Myocyte (in vitro differentiated cells): ENCODE measurements around the gene WFDC1. TPM values are rescaled to one million over a fixed set of nuclear protein-coding genes. Genes with fewer than 3 reads are reported as not detected.

Experiments used
- DNase-seq: peaks from one replicate; pipeline ENCODE4 v3.0.0-alpha.2; 2012; ENCODE audit warnings: low read depth
- total RNA-seq: library from RNA; depleted of rRNA; stranded (reverse); fragments of >200 nt; gene quantifications from 2 replicates; pipeline ENCODE4 v1.2.3, GENCODE V29; 2014

Gene WFDC1
- total RNA-seq, 1 donor from 2014 or later, result 0.43 TPM

DNA sequence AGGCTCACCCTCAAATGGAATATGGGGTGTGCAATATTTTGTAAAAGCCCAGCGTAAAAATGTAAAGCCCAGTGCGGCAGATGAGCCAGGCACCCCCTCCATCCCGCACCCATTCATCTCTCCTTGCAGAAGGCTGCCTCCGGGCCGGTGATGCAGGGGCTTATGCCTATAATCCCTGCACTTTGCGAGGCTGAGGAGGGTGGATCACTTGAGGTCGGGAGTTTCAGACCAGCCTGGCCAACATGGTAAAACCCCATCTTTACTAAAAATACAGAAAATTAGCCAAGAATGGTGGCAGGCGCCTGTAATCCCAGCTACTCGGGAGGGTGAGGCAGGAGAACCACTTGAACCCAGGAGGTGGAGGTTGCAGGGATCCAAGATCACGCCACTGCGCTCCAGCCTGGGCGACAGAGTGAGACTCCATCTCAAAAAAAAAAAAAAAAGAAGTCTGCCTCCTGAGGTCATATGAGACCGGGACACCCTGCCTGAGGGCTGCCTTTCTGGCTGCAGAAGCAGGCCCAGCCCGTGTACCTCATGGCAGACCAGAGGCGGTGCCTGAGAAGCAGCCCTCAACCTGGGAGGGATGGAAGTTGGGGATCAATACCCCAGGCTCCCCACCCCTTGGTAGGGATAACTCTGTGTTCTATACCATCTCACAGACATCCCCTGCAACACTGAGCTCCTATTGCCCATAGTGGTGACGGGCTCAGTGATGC is 56.2 kb downstream of the WFDC1 start:
- DNase-seq, result no peak

DNA sequence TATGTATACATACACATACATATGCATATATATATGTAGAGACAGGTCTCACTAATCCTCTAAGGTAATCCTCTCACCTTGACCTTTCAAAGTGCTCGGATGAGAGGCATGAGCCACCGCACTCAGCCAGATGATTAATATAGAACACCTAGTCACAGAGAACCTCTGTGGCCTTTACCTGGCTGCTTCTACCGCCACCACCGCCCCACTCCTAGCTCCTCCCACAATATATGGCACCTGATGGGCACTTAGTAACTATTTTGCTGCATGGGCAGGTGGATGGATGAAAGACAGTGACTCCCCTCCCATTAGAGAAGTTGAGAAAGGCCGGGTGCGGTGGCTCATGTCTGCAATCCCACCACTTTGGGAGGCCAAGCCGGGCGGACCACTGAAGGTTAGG is 57.0 kb downstream of the WFDC1 start:
- no peak for DNase-seq

DNA sequence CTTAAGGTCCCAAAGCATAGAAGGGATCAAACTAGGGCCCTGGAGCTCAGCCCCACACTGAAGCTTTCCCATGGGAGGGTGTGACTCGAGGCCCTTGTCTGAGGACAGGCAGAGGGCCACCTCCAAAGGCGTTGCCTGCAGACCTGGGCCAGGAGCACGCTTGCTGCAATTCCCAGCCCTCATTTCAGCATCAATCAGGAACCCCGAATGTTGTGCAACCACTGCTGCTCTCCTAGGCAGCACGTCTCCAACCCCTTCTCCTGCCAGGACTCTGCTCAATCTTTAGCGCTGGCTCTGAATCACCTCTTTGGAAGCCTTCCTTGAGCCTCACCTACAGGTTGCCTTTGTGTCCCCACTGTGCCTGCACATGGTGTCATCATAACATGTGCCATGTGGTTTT is 59.6 kb downstream of the WFDC1 start:
- DNase-seq, result no peak

DNA sequence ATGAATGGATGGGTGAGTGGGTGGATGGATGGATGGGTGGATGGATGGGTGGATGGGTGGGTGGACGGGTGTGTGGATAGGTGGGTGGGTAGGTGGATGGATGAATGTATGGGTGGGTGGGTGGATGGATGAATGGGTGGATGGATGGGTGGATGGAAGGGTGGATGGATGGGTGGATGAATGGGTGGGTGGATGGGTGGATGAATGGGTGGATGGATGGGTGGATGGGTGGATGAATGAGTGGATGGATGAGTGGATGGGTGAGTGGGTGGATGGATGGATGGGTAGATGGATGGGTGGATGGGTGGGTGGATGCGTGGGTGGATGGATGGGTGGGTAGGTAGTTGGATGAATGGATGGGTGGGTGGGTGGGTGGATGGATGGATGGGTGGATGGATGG is 60.5 kb downstream of the WFDC1 start:
- no peak for DNase-seq

DNA sequence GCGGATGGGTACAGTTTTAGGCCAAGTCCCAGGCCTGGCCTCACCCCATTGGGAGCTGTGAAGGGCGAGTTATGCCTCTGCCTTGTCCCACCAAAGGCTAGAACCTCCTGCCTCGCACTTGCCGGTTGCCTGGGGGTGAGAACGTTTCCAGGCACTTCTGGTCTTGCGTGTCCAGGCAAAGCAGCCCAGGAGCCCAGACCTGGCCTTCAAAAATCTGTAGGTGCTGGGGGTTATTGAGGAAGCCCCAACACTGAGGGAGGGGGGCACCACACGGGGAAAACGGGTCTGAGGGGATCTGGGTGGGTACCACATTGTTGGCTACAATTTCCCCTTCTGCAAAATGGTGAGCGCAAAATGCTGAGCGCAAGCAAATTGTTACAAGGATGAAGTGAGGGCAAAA is 61.5 kb downstream of the WFDC1 start:
- no peak for DNase-seq

DNA sequence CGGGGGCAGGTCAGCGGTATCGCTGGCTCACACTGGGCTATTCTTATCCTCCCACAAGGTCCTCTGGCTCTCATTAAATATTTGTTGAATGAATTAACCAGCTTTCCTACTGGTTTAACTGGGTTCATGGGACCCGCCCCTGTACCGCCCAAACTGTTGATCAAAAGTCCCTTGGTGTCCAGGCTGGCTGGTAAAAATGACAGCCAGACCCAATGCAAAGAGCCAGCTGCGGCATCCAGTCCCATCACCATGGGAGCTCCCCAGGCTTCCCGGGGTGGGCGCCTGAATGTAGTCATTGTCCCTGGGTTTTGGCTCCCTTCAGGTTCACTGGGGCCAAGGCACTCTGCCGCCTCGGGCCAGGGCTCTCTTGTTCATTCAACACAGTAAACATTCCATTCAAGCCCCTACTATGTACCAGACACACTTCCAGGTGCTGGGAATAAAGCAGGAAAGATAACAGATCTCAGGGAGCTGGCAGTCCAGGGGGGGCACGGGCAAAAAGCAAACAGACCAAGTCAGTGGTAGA is 62.0 kb downstream of the WFDC1 start:
- peak; percentile 36 for DNase-seq

DNA sequence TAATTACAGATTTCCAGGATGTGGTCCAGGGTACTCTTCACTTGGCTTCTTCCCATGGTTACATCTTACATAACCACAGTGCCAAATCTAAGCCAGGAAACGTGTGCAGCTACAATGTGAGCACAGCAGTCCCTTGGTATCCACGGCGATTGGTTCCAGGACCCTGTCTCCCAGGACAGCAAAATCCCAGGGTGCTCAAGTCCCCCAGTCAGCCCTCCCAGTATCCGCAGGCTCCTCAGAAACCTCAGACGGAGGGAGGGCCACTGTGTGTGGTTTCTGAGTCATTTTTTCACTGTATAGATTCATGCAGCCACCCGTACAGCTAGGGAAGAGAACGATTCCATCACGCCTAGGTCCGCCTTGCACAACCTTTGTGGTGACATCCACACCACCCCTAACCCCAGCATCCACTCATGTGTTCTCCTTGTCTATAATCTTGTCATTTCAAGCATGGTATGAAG is 62.5 kb downstream of the WFDC1 start:
- DNase-seq, result no peak

DNA sequence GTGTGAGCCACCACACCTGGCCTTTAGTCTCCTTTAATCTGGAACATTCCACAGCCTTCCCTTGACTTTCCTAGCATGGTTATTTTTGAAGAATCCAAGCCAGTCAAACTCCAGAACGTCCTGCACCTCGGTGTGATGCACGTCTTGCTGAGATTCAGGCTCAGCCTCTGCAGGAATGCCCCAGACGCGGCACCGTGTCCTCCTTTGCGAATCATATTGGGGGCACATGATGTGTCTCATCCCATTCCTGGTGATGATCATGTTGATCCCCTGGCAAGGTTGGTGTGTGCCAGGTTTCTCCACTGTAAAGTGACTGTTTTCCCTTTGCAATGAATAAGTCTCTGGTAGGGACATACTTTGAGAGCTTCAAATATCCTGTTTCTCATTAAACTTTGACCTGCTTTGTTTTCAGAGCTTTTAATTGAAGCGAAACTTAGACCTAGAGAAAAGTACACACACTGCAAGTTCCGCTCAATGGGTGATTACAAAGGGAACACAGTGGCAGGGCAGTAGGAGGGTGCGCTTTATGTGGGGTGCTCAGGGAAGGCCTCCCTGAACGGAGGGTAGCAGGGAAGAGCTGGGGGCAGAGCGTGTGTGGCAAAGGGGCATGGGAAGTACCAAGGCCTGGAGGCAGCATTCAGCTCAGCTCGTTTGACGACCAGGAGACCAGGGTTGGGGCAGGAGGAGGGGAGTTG is 64.1 kb downstream of the WFDC1 start:
- no peak for DNase-seq

DNA sequence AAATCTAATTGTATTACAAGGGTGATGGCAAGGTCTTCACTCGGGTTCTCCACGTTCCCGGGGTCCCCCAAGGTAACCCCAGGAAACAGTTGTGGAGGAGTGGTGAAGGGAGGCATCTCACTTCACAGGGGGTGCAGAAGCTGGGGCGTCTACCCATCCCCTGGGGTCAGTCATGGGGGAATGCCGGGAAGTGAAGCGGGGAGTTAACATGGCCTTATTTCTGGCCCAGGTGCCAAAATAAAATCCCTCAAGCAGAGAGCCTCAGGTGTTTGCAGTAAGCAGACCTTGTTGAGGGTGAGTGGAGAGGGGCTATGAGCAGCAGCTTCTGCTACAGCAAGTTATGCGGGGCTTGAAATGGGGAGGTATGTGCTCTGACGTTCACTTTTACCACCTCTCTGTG is 64.6 kb downstream of the WFDC1 start:
- no peak for DNase-seq

DNA sequence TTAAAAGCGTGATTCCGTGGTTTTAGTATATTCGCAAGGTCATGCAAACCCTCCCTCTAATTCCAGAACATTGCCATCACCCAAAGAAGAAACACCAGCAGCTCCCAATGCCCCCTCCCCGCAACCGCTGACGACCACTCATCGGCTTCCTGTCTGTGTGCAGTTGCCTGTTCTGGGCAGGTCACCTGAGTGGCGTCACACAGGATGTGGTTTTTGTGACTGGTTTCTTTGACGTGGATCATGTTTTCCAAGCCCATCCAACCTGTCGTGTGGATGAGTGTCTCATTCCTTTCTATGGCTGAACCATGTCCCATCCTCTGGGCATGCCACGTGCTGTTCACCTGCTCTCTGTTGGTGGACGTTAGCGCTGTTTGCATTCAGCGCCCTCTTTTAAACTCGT is 65.5 kb downstream of the WFDC1 start:
- DNase-seq, result no peak

DNA sequence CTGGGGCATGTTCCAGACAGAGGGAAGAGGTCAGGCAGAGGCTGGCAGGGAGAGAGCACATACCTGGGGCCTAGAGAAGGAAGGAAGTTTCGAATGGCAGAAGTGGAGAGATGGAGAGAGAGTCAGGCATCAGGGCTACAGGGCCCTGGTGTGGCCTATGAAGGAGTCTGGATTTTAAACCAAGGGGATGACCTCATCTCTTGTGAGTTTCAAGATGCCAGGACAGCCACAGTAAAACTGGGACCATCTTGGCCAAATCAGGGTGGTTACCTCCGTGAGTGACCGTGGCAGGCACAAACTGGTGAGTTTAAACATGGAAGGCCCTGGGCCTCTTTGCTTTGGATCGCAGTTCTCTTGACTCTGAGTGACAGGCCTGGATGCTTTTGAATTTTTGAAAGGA is 66.1 kb downstream of the WFDC1 start:
- no peak for DNase-seq

DNA sequence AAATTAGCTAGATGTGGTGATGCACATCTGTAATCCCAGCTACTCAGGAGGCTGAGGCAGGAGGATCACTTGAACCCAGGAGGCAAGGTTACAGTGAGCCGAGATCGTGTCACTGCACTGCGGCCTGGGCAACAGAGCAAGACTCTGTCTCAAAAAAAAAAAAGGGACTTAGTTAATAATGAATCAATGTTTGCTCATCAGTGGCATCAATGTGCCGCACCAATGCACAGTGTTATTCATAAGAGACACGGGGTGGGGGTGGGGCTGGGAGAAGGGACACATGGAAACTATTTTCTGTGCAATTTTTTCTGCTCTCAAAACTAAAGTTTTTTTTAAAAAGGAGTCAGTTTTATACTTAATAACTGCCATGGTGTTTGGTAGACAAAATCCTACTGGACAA is 66.9 kb downstream of the WFDC1 start:
- no peak for DNase-seq

DNA sequence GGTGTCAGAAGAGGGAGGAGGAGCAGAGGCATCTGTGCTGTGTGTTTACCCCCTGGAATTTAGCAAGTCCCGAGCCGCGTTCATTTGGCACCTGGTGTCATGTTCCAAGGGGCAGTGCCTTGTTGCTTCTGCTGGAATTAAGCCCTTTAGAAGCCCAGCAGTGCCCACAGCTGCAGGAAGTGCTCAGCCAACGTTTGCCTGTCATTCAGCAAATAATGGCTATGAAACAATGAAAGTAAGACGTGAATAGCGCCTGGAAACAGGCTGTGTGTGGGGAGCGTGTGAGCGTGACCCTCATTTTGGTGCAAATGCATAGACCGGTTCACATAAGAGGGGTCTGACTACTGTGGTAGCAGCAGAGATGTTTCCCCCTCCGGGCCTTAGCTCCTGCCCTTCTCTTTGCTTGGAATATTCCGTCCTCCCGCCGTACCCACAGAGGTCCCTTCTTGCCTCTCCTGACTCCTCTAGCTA is 67.8 kb downstream of the WFDC1 start:
- peak; percentile 27 for DNase-seq

DNA sequence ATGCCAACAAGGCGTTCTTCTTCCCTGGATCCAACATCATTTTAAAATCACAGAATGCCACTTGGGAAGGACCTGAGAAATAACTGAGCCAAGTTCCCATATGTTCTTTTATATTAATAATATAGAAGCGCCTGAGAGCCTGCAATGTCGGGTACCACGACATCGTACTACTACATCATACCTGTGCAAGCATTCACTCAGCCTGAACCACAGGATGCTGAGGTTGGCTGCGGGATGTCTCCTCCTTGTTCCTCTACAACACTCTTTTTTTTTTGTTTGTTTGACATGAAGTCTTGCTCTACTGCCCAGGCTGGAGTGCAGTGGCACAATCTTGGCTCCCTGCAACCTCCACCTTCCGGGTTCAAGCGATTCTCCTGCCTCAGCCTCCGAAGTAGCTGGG is 71.5 kb downstream of the WFDC1 start:
- no peak for DNase-seq

DNA sequence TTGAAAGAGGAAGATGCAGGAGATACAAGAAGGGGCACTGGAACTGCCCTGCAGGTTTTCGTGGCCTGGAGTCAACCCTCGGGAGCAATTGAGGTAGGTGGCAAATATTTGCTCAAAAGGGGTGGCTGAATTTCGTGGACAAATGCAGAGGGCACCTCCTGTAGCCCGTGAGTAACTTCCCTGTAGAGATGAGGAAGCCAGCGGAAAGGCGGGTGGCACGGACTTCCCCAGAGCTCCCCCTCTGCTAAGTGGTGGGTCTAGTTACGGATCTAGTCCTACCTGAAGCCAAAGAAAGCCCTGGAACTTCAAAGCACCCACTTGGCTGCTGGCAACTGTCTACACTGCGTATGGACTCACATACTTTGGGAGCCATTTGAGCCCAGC is 72.6 kb downstream of the WFDC1 start:
- no peak for DNase-seq

DNA sequence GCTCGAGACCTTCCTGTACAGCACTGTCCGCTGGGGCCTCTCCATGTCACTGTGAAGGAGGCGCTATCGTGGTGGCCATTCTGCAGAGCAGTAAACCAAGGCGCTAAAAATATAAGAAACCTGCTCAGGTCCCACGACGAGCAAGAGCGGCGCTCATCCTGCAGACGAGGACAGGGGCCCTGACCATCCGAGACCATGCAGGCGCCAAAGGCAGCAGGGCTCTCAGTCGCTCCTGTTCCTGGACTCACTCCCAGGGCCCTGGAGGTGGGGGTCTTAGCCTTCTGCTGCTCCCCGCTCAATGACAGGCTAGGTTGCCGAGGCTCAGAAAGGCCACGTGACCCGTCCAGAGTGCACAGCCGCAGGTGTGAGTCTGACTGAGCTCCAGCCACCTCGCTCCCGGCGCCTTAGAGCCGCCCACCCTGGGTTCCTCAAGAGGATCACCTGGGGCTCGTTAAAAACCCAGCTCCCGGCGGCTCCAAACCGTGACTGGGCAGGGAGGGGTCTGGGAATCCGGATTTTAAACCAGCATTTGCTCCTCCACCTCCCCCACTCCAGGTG is 73.2 kb downstream of the WFDC1 start:
- no peak for DNase-seq

DNA sequence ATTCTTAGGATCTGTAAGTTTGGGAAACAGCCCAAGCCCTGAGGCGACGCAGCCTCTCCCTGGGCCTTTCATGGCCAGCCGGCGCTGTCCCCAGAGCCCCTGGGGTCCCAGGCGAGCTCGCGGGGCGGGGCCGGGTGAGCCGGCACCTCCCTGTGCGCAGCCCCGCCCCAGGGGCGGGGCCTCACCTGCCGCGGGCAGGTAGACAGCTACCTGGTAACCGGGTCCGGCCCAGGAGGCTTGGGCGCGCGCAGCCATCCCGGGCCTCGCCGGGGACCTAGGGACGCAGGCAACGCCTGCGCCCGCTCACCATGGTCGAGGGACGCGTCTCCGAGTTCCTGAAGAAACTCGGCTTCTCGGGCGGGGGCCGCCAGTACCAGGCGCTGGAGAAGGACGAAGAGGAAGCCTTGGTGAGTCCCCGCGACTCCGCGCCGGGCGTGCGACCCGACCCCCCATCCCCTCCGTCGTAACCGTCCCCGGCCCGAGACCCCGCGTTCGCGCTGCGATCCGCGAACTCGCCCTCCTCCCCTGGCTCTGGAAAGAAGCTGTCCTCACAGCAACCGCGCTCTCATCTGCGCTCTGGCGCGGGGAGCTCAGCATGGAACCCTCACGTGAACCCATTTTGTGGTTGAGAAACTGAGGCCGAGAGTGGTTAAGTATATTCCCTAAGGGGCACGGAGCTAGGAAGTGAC is 73.8 kb downstream of the WFDC1 start, which contains the start of gene ATP2C2:
Gene ATP2C2, plus strand, starts transcription at position 231 of the 689 bp plus-strand sequence. Its CDS starts 78 bp downstream, at position 309.
- DNase-seq, result no peak

DNA sequence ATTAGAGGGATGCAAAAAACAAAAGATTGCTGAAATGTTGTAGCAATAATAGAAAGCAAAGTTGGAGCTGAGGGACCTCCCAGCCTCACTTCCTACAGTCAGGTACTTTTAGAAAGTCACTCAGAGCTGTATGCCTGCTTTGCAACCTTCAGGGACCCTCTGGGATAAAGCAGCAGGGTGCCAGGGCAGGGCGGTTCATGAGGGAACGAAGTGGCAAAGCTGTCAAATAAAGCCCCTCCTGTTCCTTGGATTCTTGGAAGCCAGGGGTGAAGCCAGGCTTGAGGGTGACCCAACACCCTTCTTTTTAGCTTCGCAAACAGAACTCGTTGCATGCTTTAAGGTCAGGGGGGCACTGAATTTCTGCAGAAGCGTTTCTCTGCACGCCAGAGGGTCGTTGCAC is 74.4 kb downstream of the WFDC1 start:
- DNase-seq, result no peak

DNA sequence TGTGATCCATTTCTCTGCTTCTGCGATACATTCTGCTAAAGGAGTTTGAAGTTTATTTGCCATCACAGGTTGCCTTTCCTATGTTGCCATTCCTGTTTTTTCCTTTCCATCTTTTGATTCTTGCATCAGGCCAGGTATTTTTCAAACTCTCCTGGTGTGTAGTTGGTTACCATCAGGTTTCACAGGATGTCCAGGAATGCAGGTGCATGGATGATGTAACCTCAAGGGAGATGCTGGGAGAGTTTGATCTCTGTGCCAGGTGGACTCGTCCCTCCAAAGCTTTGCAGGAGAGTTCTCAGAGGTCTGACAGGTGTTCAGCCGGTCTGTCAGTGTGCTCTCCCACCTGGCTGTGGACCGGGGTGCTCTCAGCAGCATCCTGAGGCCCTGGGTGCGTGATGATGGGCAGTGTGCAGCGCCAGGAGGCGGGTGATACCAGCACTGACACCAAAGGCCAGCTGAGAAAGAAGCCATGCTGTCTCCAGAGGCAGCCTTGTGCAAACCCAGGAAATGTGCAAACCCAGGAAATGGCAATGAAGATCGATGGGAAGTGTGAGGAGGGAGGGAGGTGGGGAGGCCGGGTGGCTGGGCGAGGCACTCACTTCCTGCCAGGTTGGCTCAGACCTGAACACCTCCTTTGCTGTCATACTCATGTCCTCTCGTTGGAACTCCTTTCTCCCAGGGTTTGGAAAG is 75.4 kb downstream of the WFDC1 start:
- DNase-seq, result no peak

DNA sequence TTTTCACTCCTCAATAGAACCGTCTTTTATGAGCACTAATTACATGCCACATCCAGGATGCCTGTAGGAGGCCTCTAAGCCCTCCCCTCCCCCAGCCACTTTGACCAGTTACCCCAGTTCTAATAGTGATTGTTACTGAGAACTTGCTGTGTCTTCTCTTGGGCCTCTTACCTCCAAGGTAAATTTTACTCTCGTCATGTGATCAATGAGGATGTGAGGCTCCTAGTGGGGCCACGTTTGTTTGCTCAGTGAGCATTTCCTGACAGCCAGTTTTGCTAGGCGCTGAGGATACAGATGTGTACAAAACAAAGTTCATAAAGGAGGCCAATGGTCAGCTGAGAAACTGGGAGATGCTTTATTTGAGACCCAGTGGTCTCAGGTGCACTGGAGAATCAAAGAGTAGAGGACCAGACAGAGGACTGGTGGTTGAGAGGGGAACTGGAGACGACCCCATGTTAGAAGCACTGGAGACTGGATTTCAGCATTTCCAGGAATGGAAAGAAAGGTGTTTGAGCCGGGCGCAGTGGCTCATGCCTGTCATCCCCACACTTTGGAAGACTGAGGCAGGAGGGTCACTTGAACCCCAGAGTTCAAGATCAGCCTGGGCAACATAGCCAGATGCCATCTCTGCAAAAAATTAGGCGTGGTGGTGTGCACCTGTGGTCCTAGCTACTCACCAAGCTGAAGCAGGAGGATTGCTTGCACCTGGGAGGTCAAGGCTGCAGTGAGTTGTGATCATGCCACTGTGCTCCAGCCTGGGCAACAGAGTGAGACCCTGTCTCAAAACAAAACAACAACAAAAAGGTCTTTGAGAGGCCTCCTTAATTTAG is 76.3 kb downstream of the WFDC1 start:
- no peak for DNase-seq
